ENCODE data around the gene NKX6-1. TPM values are rescaled to one million over a fixed set of nuclear protein-coding genes. Genes with fewer than 3 reads are reported as not detected.

NKX6-1 gene
- total RNA-seq, 1 experiment from 2014 or later, result 0.09 TPM

DNA sequence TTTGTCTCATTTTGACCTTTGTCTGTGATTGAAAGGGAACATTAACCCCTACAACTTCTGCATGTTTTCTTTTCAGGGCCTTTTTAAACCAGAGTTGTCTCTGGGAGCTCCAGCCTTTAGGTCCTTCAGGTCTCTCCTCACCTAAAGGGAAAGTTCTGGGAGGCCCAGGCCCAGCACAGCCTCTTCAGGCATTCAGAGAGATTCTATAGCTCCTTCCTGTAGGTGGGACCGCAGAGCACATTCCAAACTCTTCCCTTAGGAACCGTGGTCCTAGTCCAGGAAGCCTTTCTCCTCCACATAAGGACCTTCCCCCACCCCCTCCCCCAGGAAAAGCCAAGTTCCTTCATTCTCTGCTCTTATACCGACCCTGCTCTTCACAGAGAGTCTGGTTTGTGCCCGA is 14.9 kb downstream of the NKX6-1 start:
- H3K9me3 Mint-ChIP-seq, result peaks cover 3 to 4% of the 10 kb centered on the region in 2 experiments; a peak in 2 of 5 replicates
- peaks cover 100% of the 10 kb centered on the region for H3K27me3 Mint-ChIP-seq (ENCODE audit: low read depth)
- no peak overlapping the region for H3K9ac ChIP-seq (ENCODE audit: extremely low read depth, insufficient read length, low read length)
- H2BK15ac ChIP-seq (ENCODE audit: low read depth, low read length), result no peak overlapping the region
- H3K56ac ChIP-seq (ENCODE audit: insufficient read length, low read depth, low read length), result no peak overlapping the region
- H3K9me3 ChIP-seq (ENCODE audit: control insufficient read depth, low read depth, low read length), result no peaks in the 10 kb centered on the region
- H3K4me2 ChIP-seq (ENCODE audit: insufficient read depth, insufficient read length, low read length), result no peak overlapping the region
- no peaks in the 10 kb centered on the region for H3K79me2 ChIP-seq (ENCODE audit: insufficient read depth, low read length)
- no peak overlapping the region for H2AK5ac ChIP-seq (ENCODE audit: insufficient read length, low read length)
- H3K27ac Mint-ChIP-seq, result no peak overlapping the region
- no peak overlapping the region for H2BK20ac ChIP-seq (ENCODE audit: low read depth, low read length, poor library complexity, severe bottlenecking)
- no peak overlapping the region for H3T11ph ChIP-seq (ENCODE audit: low read length)
- H4K8ac ChIP-seq (replicated peaks; ENCODE audit: insufficient read length, low read depth, low read length), result no peak overlapping the region
- H2BK120ac ChIP-seq (ENCODE audit: low read depth, low read length, poor library complexity, severe bottlenecking), result no peak overlapping the region
- no peak overlapping the region for H3K18ac ChIP-seq (ENCODE audit: insufficient read length, low read depth, low read length)
- H4K5ac ChIP-seq (ENCODE audit: insufficient read length, low read depth, low read length), result no peak overlapping the region
- H3K79me1 ChIP-seq (ENCODE audit: insufficient read depth, low read depth, low read length, poor library complexity, severe bottlenecking), result no peaks in the 10 kb centered on the region
- 0 out of 7 replicates have a peak, but pooled peaks cover 0 to 2% (median 0%) of the 10 kb centered on the region in 3 experiments for H3K36me3 Mint-ChIP-seq (ENCODE audit: insufficient read depth in 1 of 3, low read depth in 3 of 3)
- no peak overlapping the region for H2BK12ac ChIP-seq (ENCODE audit: insufficient read length, low read depth, low read length)
- no peak overlapping the region for H3K4me3 Mint-ChIP-seq
- DNase-seq, result peak; percentile 45
- H3K23ac ChIP-seq (ENCODE audit: insufficient read length, low read depth, low read length), result no peak overlapping the region
- H2AFZ ChIP-seq (ENCODE audit: low read length), result no peak overlapping the region
- H2BK5ac ChIP-seq (ENCODE audit: insufficient read length, low read length), result no peak overlapping the region
- H3K4me1 Mint-ChIP-seq, result peaks cover 23 to 40% of the 10 kb centered on the region in 2 experiments
- peaks cover 6% of the 10 kb centered on the region for H3K4me1 ChIP-seq (ENCODE audit: insufficient read depth, low read length)
- no peak overlapping the region for H3K14ac ChIP-seq (ENCODE audit: insufficient read depth, low read length)
- no peak overlapping the region for H3K4ac ChIP-seq (ENCODE audit: low read depth, low read length)
- H3K27me3 ChIP-seq (ENCODE audit: insufficient read depth, low read length), result peaks cover 75% of the 10 kb centered on the region
- no CpG with 5 or more reads among the region's 4 CpGs for WGBS (ENCODE audit: extremely low coverage, insufficient read length, low lambda C conversion rate)
- H4K91ac ChIP-seq (ENCODE audit: insufficient read length, low read depth, low read length), result no peak overlapping the region
- TF ChIP-seq, protein P1, sequence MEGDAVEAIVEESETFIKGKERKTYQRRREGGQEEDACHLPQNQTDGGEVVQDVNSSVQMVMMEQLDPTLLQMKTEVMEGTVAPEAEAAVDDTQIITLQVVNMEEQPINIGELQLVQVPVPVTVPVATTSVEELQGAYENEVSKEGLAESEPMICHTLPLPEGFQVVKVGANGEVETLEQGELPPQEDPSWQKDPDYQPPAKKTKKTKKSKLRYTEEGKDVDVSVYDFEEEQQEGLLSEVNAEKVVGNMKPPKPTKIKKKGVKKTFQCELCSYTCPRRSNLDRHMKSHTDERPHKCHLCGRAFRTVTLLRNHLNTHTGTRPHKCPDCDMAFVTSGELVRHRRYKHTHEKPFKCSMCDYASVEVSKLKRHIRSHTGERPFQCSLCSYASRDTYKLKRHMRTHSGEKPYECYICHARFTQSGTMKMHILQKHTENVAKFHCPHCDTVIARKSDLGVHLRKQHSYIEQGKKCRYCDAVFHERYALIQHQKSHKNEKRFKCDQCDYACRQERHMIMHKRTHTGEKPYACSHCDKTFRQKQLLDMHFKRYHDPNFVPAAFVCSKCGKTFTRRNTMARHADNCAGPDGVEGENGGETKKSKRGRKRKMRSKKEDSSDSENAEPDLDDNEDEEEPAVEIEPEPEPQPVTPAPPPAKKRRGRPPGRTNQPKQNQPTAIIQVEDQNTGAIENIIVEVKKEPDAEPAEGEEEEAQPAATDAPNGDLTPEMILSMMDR (conservative IDR thresholded peaks at IDR 0.05), result no peak; the same call in 2 of the 3 replicates
- H3K23me2 ChIP-seq (ENCODE audit: insufficient read length, low read depth, low read length, poor library complexity, severe bottlenecking), result peaks cover 3% of the 10 kb centered on the region
- no peak overlapping the region for H3K27ac ChIP-seq (ENCODE audit: insufficient read length, low read depth, low read length)
- H4K20me1 ChIP-seq (ENCODE audit: control insufficient read depth, insufficient read depth, insufficient read length), result no peaks in the 10 kb centered on the region
